Dermis blood vessel endothelial cell (primary cell): Measurements from ENCODE around the gene HBD. TPM values are rescaled to one million over a fixed set of nuclear protein-coding genes. Genes with fewer than 3 reads are reported as not detected.
"Not testable (repeated sequence)": the region's sequence is repeated elsewhere in the genome, so short reads cannot be mapped to it uniquely, and the experiment has no call there.

Experiments
- DNase-seq: peaks from one replicate; pipeline ENCODE4 v3.0.0; 2010
- total RNA-seq: library from RNA; depleted of rRNA; stranded (reverse); fragments of >200 nt; gene quantifications from 2 replicates; pipeline ENCODE4 v1.2.3, GENCODE V29; 2014

The HBD gene
- not detected in 2 replicates for total RNA-seq

DNA sequence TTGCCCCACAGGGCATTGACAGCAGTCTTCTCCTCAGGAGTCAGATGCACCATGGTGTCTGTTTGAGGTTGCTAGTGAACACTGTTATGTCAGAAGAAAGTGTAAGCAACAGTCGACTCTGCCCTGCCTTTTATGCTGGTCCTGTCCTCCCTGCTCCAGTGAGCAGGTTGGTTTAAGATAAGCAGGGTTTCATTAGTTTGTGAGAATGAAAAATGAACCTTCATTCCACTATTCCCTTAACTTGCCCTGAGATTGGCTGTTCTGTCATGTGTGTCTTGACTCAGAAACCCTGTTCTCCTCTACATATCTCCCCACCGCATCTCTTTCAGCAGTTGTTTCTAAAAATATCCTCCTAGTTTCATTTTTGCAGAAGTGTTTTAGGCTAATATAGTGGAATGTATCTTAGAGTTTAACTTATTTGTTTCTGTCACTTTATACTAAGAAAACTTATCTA, at the start of gene HBD:
Gene HBD (minus strand): TSS at position 103 of the 454 bp plus-strand sequence. CDS start 50 bp downstream, at position 53.
- DNase-seq = no peak

- DNase-seq = no peak
These were observed 49.6 kb upstream of the HBD start for GRCh38 chr11:5283882-5284281.

GRCh38 chr11:5283086-5283485, 48.8 kb upstream of the HBD start:
- no peak for DNase-seq

- DNase-seq = no peak
These were observed 48.3 kb upstream of the HBD start for GRCh38 chr11:5282628-5283027.

DNA sequence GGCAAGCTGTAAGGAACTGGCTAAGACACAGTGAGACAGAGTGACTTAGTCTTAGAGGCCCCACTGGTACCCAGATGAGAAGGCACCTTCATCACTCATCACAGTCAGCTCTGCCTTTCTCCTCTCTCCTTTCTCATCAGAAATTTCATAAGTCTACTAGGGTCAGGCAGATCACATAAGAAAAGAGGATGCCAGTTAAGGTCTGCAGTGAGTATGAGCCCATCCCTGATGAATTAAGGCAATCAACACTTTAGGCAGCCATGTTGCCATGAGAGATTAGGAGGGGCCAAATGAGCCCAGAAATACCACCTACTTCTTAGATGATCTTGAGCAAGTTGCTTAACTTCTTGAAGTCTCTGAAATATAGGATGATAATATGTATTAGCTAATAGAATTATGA, 47.3 kb upstream of the HBD start:
- no peak for DNase-seq

GRCh38 chr11:5280582-5281102, 46.4 kb upstream of the HBD start:
- DNase-seq = peak; percentile 74

GRCh38 chr11:5279471-5280090, 45.3 kb upstream of the HBD start:
- DNase-seq = no peak

- DNase-seq = no peak
These were observed 43.6 kb upstream of the HBD start for GRCh38 chr11:5277807-5278382.

DNA sequence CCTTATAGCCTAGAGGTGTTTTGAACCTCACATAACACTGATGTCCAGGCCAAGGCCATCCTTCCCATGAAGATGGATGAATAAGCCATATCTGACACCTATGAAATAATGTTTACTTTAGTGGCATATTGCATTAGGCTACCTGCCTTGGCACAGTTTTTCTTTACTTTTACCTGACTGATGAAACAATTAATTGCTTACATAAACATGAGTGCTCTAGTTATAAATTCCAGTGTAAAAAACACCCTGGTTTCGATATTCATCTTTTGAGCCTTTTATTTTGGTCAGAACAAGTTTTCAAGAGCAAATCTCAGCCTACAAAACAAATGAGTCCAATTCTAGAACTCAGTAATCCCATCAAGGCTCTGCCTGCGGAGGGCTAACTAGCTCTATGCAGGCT, 42.4 kb upstream of the HBD start:
- DNase-seq = no peak

DNA sequence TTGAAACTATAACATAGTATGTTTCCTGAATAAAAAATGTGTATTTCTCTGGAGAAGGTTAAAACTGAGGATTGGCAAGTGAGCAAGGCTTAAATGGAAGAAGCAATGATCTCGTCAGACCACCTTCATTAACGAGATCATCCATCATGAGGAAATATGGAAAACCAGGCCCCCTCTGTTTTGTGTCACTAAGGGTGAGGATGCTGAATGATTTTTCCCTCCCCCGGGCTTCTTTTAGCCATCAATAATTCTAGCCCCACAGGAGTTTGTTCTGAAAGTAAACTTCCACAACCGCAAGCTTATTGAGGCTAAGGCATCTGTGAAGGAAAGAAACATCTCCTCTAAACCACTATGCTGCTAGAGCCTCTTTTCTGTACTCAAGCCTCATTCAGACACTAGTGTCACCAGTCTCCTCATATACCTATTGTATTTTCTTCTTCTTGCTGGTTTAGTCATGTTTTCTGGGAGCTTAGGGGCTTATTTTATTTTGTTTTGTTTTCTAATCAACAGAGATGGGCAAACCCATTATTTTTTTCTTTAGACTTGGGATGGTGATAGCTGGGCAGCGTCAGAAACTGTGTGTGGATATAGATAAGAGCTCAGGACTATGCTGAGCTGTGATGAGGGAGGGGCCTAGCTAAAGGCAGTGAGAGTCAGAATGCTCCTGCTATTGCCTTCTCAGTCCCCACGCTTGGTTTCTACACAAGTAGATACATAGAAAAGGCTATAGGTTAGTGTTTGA, 41.3 kb upstream of the HBD start:
- no peak for DNase-seq

DNA sequence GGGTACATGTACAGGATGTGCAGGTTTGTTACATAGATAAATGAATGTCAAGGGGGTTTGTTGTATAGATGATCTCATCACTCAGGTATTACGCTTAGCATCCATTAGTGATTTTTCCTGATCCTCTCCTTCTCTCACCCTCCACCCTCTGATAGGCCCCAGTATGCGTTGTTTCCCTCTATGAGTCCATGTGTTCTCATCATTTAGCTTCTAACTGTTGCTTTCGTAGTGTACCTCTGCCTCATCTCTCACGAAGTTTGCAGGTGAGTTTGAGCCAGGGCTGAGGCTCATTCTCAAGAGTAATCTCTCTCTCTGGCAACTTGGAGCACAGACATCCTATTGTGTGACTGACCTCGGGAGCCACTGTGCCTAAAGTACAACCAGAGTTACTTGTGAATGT, 40.1 kb upstream of the HBD start:
- no peak for DNase-seq

GRCh38 chr11:5272395-5273017, 38.2 kb upstream of the HBD start:
- DNase-seq = no peak

DNA sequence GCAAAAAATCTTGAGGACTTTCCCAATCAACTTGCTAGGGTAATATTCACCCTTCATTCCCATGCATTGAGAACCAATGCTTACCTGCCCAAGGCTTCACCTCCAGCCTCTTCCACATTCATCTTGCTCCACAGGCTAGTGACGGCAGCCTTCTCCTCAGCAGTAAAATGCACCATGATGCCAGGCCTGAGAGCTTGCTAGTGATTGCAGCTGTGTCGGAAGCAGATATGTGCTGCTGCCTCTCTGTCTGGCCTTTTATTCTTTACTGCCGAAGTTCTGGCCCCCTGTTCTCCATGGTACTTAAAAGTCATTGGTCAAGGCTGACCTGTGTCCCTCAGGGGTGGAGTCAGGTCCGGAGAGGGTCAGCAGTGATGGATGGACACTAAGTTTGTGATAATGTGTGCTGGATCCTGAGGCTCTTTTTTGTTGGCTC, 35.4 kb upstream of the HBD start, which contains the start of gene HBE1:
Gene HBE1 (minus strand): TSS at position 231 of the 433 bp plus-strand sequence. CDS start 55 bp downstream, at position 176.
- DNase-seq = no peak

DNA sequence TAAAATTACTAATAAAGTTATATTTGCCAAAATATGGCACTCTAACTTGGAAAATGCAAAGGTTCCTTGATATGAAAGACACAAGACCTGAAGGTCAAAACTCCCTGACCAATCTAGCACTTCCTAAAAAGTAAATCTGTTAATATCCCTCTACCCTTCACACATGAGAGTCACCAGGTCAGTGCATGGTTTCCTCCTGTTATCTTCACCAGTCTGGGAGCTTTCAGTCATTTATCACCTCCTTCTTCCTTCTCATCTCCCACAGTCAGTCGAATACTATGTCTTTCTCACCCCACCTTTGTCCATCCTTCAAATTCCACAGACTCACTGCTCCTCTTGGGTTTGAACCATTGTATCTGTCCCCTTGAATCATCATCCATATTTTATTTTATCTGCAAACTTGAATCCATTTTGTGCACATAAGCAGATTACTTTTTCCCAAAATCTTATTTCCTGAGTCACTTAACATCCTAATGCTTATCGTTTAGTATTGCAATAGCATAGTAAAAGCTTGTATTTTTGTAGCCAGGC, 32.8 kb upstream of the HBD start:
- DNase-seq = no peak

GRCh38 chr11:5266609-5267008, 32.3 kb upstream of the HBD start:
- DNase-seq = no peak

DNA sequence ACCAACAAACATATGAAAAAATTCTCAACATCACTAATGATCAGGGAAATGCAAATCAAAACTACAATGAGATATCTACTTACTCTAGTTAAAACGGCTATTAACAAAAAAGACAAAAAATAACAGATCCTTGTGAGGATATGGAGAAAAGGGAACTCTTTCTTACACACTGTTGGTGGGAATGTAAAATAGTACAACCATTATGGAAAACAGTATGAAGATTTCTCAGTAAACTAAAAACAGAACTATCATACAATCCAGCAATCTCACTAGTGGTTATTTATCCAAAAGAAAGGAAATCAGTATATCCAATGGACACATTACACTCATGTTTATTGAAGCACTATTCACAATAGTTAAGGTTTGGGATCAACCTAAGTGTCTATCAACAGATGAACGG, 31.5 kb upstream of the HBD start:
- no peak for DNase-seq

- DNase-seq = no peak
These were observed 24.4 kb upstream of the HBD start for GRCh38 chr11:5258543-5259262.

DNA sequence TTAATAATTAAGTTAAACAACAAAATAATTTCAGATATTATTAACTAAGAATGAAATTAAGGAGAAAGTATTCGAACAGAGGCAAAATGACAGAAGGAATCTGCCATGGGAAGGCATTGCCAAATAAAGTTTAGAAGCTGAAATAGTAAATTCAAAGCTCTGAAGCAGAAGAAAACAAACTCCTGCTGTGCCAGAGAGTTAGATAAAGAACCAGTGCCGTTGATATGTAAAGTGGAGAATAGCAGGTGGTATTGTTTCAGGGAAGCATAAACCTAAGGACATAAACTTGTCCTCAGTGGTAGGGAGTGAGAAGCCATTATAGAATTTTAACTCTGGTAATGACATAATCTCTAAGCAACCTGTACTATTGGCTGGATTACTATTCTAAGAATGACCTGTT, 23.0 kb upstream of the HBD start:
- DNase-seq = no peak

DNA sequence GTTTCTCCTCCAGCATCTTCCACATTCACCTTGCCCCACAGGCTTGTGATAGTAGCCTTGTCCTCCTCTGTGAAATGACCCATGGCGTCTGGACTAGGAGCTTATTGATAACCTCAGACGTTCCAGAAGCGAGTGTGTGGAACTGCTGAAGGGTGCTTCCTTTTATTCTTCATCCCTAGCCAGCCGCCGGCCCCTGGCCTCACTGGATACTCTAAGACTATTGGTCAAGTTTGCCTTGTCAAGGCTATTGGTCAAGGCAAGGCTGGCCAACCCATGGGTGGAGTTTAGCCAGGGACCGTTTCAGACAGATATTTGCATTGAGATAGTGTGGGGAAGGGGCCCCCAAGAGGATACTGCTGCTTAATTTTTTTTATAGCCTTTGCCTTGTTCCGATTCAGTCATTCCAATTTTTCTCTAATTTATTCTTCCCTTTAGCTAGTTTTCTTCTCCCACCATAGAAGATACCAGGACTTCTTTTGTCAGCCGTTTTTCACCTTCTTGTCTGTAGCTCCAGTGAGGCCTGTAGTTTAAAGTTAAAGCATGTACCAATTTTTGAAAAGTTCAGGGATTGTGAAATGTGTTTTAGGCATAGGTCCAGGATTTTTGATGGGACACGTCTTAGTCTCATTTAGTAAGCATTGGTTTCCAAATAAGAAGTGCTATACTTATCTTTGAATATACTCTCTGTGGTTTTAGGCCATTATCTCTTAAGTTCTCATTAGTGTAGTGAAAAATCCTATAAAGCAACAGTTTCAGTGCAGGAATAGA, 20.5 kb upstream of the HBD start, which contains the start of gene HBG2:
Gene HBG2 (minus strand): TSS at position 136 of the 768 bp plus-strand sequence. CDS start 53 bp downstream, at position 83.
- not testable (repeated sequence) for DNase-seq

- DNase-seq = not testable (repeated sequence)
These were observed 19.7 kb upstream of the HBD start for GRCh38 chr11:5254023-5254422.

GRCh38 chr11:5253440-5253839, 19.2 kb upstream of the HBD start:
- DNase-seq = not testable (repeated sequence)
